Measurements from ENCODE around the gene GPI. TPM values are rescaled to one million over a fixed set of nuclear protein-coding genes. Genes with fewer than 3 reads are reported as not detected.

The GPI gene
- total and polyA plus RNA-seq, 10 donors = 57.5 to 257 (median 161) TPM

GRCh38 chr19:34436716-34437115, 71.7 kb downstream of the GPI start:
- H3K27ac ChIP-seq = no peak overlapping the region

GRCh38 chr19:34448191-34448590, 83.2 kb downstream of the GPI start:
- WGBS, 5 donors = 93 to 100% (median 95%) methylated on average over 3 of the region's 3 CpGs
- H3K27ac ChIP-seq = no peak overlapping the region

More at GRCh38 chr19:34436716-34437115, 71.7 kb downstream of the GPI start:
- peaks cover 0 to 23% (median under 1%) of the 10 kb centered on the region in 6 donors for H3K4me1 ChIP-seq
- WGBS, 5 donors = 90 to 97% (median 95%) methylated on average over 3 of the region's 3 CpGs
- TF ChIP-seq POLR2AphosphoS5 (IDR thresholded peaks at IDR 0.05) = no peak
- TF ChIP-seq CTCF (IDR thresholded peaks at IDR 0.05 in 8 of 11, conservative IDR thresholded peaks at IDR 0.05 in 3 of 11) = no peak
- TF ChIP-seq POLR2A (IDR thresholded peaks at IDR 0.05) = no peak
- no peak for DNase-seq
- H3K36me3 ChIP-seq = peaks cover 0 to 100% (median 74%) of the 10 kb centered on the region in 6 donors
- intact Hi-C loops (cut with DNase I; ENCODE audit: low total_unique reads) = no loop called here
- H3K27me3 ChIP-seq (replicated peaks in 1 of 7) = no peaks in the 10 kb centered on the region
- H3K9me3 ChIP-seq = no peaks in the 10 kb centered on the region
- H3K4me3 ChIP-seq = no peak overlapping the region

More at GRCh38 chr19:34448191-34448590, 83.2 kb downstream of the GPI start:
- Histone ChIP-seq H3K9me3 (no peaks in the 10 kb centered on the region), H3K27me3 (replicated peaks in 1 of 7) (no peaks in the 10 kb centered on the region), H3K4me1 (no peaks in the 10 kb centered on the region), H3K36me3 (peaks cover 4 to 100% (median 97%) of the 10 kb centered on the region in 6 donors), H3K4me3 (no peak overlapping the region)
- no peak for TF ChIP-seq POLR2A (IDR thresholded peaks at IDR 0.05)
- TF ChIP-seq POLR2AphosphoS5 (IDR thresholded peaks at IDR 0.05) = no peak
- no peak for TF ChIP-seq CTCF (IDR thresholded peaks at IDR 0.05 in 8 of 11, conservative IDR thresholded peaks at IDR 0.05 in 3 of 11)
- no peak for DNase-seq
- intact Hi-C loops (cut with DNase I; ENCODE audit: low total_unique reads) = no loop called here

Other genes with a start within 250 kb of the GPI start
- gene LSM14A, start 192.7 kb upstream of the GPI start, total RNA-seq = 100 to 1,000 TPM; 116 to 187 (median 134) TPM
- 10 to 100 TPM; 46.8 to 78.2 (median 59.7) TPM for gene LSM14A, start 192.7 kb upstream of the GPI start, polyA plus RNA-seq
- 10 to 100 TPM; 32.5 to 70.6 (median 48.1) TPM for gene GARRE1, start 110.6 kb upstream of the GPI start, total RNA-seq
- gene GARRE1, start 110.6 kb upstream of the GPI start, polyA plus RNA-seq = 10 to 100 TPM in 1 of 3 donors, 1 to 10 TPM in 2; 6.2 to 15.5 (median 8.5) TPM
- gene PDCD2L, start 39.2 kb downstream of the GPI start, total RNA-seq = 10 to 100 TPM in 4 of 7 donors, 1 to 10 TPM in 3; 5.2 to 19.7 (median 10.7) TPM
- 10 to 100 TPM; 11.1 to 13.3 (median 12.8) TPM for gene PDCD2L, start 39.2 kb downstream of the GPI start, polyA plus RNA-seq
- 10 to 100 TPM; 55.2 to 71.9 (median 63.0) TPM for gene UBA2, start 63.2 kb downstream of the GPI start, total RNA-seq
- 10 to 100 TPM; 44.6 to 67.5 (median 62.2) TPM for gene UBA2, start 63.2 kb downstream of the GPI start, polyA plus RNA-seq
- 10 to 100 TPM in 3 of 7 donors, 1 to 10 TPM in 4; 3.1 to 14.1 (median 8.9) TPM for gene WTIP, start 116.6 kb downstream of the GPI start, total RNA-seq
- gene WTIP, start 116.6 kb downstream of the GPI start, polyA plus RNA-seq = 1 to 10 TPM in 2 of 3 donors, under 1 TPM in 1; 0.78 to 3.8 (median 2.6) TPM